NCI-H510A (cell line): ENCODE data around the gene GPC4.
"Not testable (repeated sequence)": the region's sequence is repeated elsewhere in the genome, so short reads cannot be mapped to it uniquely, and the experiment has no call there.

ENCODE experiments used
- DNase-seq: peaks from one replicate; lab custom pipeline; 2025; lab: John Stamatoyannopoulos, UW

GPC4 gene

GRCh38 chrX:133365871-133366611 lies 49.2 kb downstream of the GPC4 start:
- DNase-seq: no peak

GRCh38 chrX:133364865-133365264 lies 50.4 kb downstream of the GPC4 start:
- DNase-seq: no peak

GRCh38 chrX:133364196-133364595 lies 51.1 kb downstream of the GPC4 start:
- DNase-seq: no peak

GRCh38 chrX:133362538-133362937 lies 52.8 kb downstream of the GPC4 start:
- no peak for DNase-seq

GRCh38 chrX:133359466-133359865 lies 55.8 kb downstream of the GPC4 start:
- no peak for DNase-seq

GRCh38 chrX:133353233-133353632 lies 62.1 kb downstream of the GPC4 start:
- no peak for DNase-seq

- DNase-seq: no peak
Measured at GRCh38 chrX:133350751-133351150, 64.5 kb downstream of the GPC4 start.

GRCh38 chrX:133346026-133346425 lies 69.3 kb downstream of the GPC4 start:
- DNase-seq: no peak

- no peak for DNase-seq
Measured at GRCh38 chrX:133339566-133339965, 75.7 kb downstream of the GPC4 start.

GRCh38 chrX:133337250-133337649 lies 78.0 kb downstream of the GPC4 start:
- DNase-seq: no peak

- no peak for DNase-seq
Measured at GRCh38 chrX:133335027-133335426, 80.3 kb downstream of the GPC4 start.

GRCh38 chrX:133333154-133333750 lies 82.0 kb downstream of the GPC4 start:
- no peak for DNase-seq

- DNase-seq: no peak
Measured at GRCh38 chrX:133332737-133333136, 82.6 kb downstream of the GPC4 start.

GRCh38 chrX:133330956-133331355 lies 84.3 kb downstream of the GPC4 start:
- no peak for DNase-seq

- DNase-seq: no peak
Measured at GRCh38 chrX:133325422-133325821, 89.9 kb downstream of the GPC4 start.

GRCh38 chrX:133323431-133323830 lies 91.9 kb downstream of the GPC4 start:
- no peak for DNase-seq

- DNase-seq: not testable (repeated sequence)
Measured at GRCh38 chrX:133322269-133322668, 93.0 kb downstream of the GPC4 start.

GRCh38 chrX:133321451-133321850 lies 93.8 kb downstream of the GPC4 start:
- no peak for DNase-seq

- no peak for DNase-seq
Measured at GRCh38 chrX:133314281-133314680, 101.0 kb downstream of the GPC4 start.

GRCh38 chrX:133308499-133308897 lies 106.8 kb downstream of the GPC4 start:
- DNase-seq: no peak

GRCh38 chrX:133307637-133308498 lies 107.4 kb downstream of the GPC4 start:
- no peak for DNase-seq

- no peak for DNase-seq
Measured at GRCh38 chrX:133307094-133307493, 108.2 kb downstream of the GPC4 start.

GRCh38 chrX:133306316-133306715 lies 109.0 kb downstream of the GPC4 start:
- DNase-seq: no peak
